H9 (cell line): ENCODE results near the gene ESPNL. TPM values are rescaled to one million over a fixed set of nuclear protein-coding genes. Genes with fewer than 3 reads are reported as not detected.

Source experiments
- DNase-seq: peaks from one replicate; pipeline ENCODE4 v3.0.0-alpha.2; 2017
- H2AFZ ChIP-seq: one replicate; pipeline ENCODE4 v1.6.1; 2013; ENCODE audit warnings: mild to moderate bottlenecking, low read length, control low read depth, moderate library complexity
- H2AK5ac ChIP-seq: 2 replicates; pipeline ENCODE4 v1.6.1; 2013; ENCODE audit warnings: low read length, control low read depth, mixed read lengths; ENCODE audit not compliant: insufficient read length
- H2BK120ac ChIP-seq: one replicate; pipeline ENCODE4 v1.6.1; 2013; ENCODE audit warnings: low read depth, mild to moderate bottlenecking, low read length, control low read depth, inconsistent platforms; ENCODE audit not compliant: poor library complexity, severe bottlenecking
- H2BK12ac ChIP-seq: 2 replicates; pipeline ENCODE4 v1.6.1; 2013; ENCODE audit warnings: low read length, control low read depth, mixed read lengths, low read depth; ENCODE audit not compliant: insufficient read length
- H2BK15ac ChIP-seq: 2 replicates; pipeline ENCODE4 v1.6.1; 2013; ENCODE audit warnings: low read depth, low read length, control low read depth
- H2BK20ac ChIP-seq: one replicate; pipeline ENCODE4 v1.6.1; 2013; ENCODE audit warnings: low read depth, mild to moderate bottlenecking, low read length, control low read depth, inconsistent platforms; ENCODE audit not compliant: poor library complexity, severe bottlenecking
- H2BK5ac ChIP-seq: 2 replicates; pipeline ENCODE4 v1.6.1; 2013; ENCODE audit warnings: low read length, control low read depth, mixed read lengths; ENCODE audit not compliant: insufficient read length
- H3K14ac ChIP-seq: 2 replicates; pipeline ENCODE4 v1.6.1; 2013; ENCODE audit warnings: low read length, control low read depth; ENCODE audit not compliant: insufficient read depth
- H3K18ac ChIP-seq: 2 replicates; pipeline ENCODE4 v1.6.1; 2013; ENCODE audit warnings: low read depth, mild to moderate bottlenecking, mixed read lengths, low read length, control low read depth; ENCODE audit not compliant: insufficient read length
- H3K23ac ChIP-seq: 2 replicates; pipeline ENCODE4 v1.6.1; 2013; ENCODE audit warnings: low read length, control low read depth, mixed read lengths, low read depth; ENCODE audit not compliant: insufficient read length
- H3K23me2 ChIP-seq: 2 replicates; pipeline ENCODE4 v1.6.1; 2013; ENCODE audit warnings: low read depth, mild to moderate bottlenecking, mixed read lengths, low read length, control low read depth; ENCODE audit not compliant: insufficient read length, poor library complexity, severe bottlenecking
- H3K27ac ChIP-seq: 2 replicates; pipeline ENCODE4 v1.5.1; 2013; ENCODE audit warnings: low read length, control low read depth, mixed read lengths, low read depth; ENCODE audit not compliant: insufficient read length
- H3K27me3 ChIP-seq: 2 replicates; pipeline ENCODE4 v1.6.1; 2013; ENCODE audit warnings: low read length, control low read depth, inconsistent platforms; ENCODE audit not compliant: insufficient read depth
- H3K4ac ChIP-seq: 2 replicates; pipeline ENCODE4 v1.6.1; 2013; ENCODE audit warnings: low read depth, mild to moderate bottlenecking, control low read depth, inconsistent platforms, low read length, moderate library complexity
- H3K4me1 ChIP-seq: 2 replicates; pipeline ENCODE4 v1.6.1; 2013; ENCODE audit warnings: low read length, control low read depth, inconsistent platforms; ENCODE audit not compliant: insufficient read depth
- H3K4me2 ChIP-seq: 2 replicates; pipeline ENCODE4 v1.6.1; 2013; ENCODE audit warnings: low read length, control low read depth, mixed read lengths; ENCODE audit not compliant: insufficient read length, insufficient read depth
- H3K56ac ChIP-seq: 2 replicates; pipeline ENCODE4 v1.6.1; 2013; ENCODE audit warnings: low read depth, mild to moderate bottlenecking, mixed read lengths, low read length, control low read depth; ENCODE audit not compliant: insufficient read length
- H3K79me1 ChIP-seq: 2 replicates; pipeline ENCODE4 v1.6.1; 2013; ENCODE audit warnings: low read depth, mild to moderate bottlenecking, moderate library complexity, low read length, control low read depth, inconsistent platforms; ENCODE audit not compliant: insufficient read depth, poor library complexity, severe bottlenecking
- H3K79me2 ChIP-seq: 2 replicates; pipeline ENCODE4 v1.6.1; 2013; ENCODE audit warnings: low read length, control low read depth, inconsistent platforms; ENCODE audit not compliant: insufficient read depth
- H3K9ac ChIP-seq: 2 replicates; pipeline ENCODE4 v1.6.1; 2013; ENCODE audit warnings: low read length, control low read depth, mixed read lengths; ENCODE audit not compliant: insufficient read length; ENCODE audit errors: extremely low read depth
- H3K9me3 ChIP-seq: one replicate; pipeline ENCODE4 v1.6.1; 2013; ENCODE audit warnings: low read depth, low read length, inconsistent platforms; ENCODE audit not compliant: control insufficient read depth
- H3T11ph ChIP-seq: one replicate; pipeline ENCODE4 v1.6.1; 2013; ENCODE audit warnings: mild to moderate bottlenecking, low read length, control low read depth, inconsistent platforms
- H4K20me1 ChIP-seq: one replicate; pipeline ENCODE4 v1.6.1; 2013; ENCODE audit not compliant: control insufficient read depth, insufficient read length, insufficient read depth
- H4K5ac ChIP-seq: 2 replicates; pipeline ENCODE4 v1.6.1; 2013; ENCODE audit warnings: low read depth, mild to moderate bottlenecking, mixed read lengths, low read length, control low read depth; ENCODE audit not compliant: insufficient read length
- H4K8ac ChIP-seq: replicated peaks from 2 replicates; pipeline ENCODE4 v1.6.1; 2013; ENCODE audit warnings: low read length, control low read depth, mixed read lengths, low read depth; ENCODE audit not compliant: insufficient read length
- H4K91ac ChIP-seq: 2 replicates; pipeline ENCODE4 v1.6.1; 2013; ENCODE audit warnings: low read depth, mild to moderate bottlenecking, moderate library complexity, mixed read lengths, low read length, control low read depth; ENCODE audit not compliant: insufficient read length
- H3K27ac Mint-ChIP-seq, 3 experiments: 2 replicates in 2 of 3; 3 replicates in 1 of 3; pipeline ENCODE4 v1.8.0; 2020 to 2021; ENCODE audit warnings: mixed read lengths in 3 of 3, mild to moderate bottlenecking in 1 of 3, moderate library complexity in 1 of 3
- H3K27me3 Mint-ChIP-seq: 2 replicates; pipeline ENCODE4 v1.8.0; 2021; ENCODE audit warnings: low read depth, mild to moderate bottlenecking, moderate library complexity, mixed read lengths
- H3K36me3 Mint-ChIP-seq, 3 experiments: 2 replicates in 2 of 3; 3 replicates in 1 of 3; pipeline ENCODE4 v1.8.0; 2020 to 2021; ENCODE audit warnings: low read depth in 3 of 3, mixed read lengths in 3 of 3; ENCODE audit not compliant: insufficient read depth in 1 of 3
- H3K4me1 Mint-ChIP-seq, 2 experiments: 2 replicates each; pipeline ENCODE4 v1.8.0; 2020; ENCODE audit warnings: mixed read lengths in 2 of 2
- H3K4me3 Mint-ChIP-seq, 2 experiments: 2 replicates in 1 of 2; 3 replicates in 1 of 2; pipeline ENCODE4 v1.8.0; 2020 to 2021; ENCODE audit warnings: mild to moderate bottlenecking in 2 of 2, mixed read lengths in 2 of 2, moderate library complexity in 1 of 2
- H3K9me3 Mint-ChIP-seq, 2 experiments: 2 replicates in 1 of 2; 3 replicates in 1 of 2; pipeline ENCODE4 v1.8.0; 2020; ENCODE audit warnings: mild to moderate bottlenecking in 2 of 2, mixed read lengths in 2 of 2, moderate library complexity in 1 of 2
- CTCF ChIP-seq: fragments of 200-600 bp; sonication (generic); conservative IDR thresholded peaks from 3 replicates; pipeline ENCODE4 v1.8.0; 2021; ENCODE audit warnings: antibody characterized with exemption, mild to moderate bottlenecking
- WGBS: extraction: QIAGEN DNeasy Blood & Tissue Kit; methylation state at CpG from one replicate; pipeline ENCODE4 v1.1.7; 2013; ENCODE audit warnings: missing lambda C conversion rate, low lambda C conversion rate, mixed read lengths; ENCODE audit not compliant: insufficient read length; ENCODE audit errors: extremely low coverage; 5-methylcytosine and 5-hydroxymethylcytosine counted together
- total RNA-seq: library from RNA; stranded (reverse); gene quantifications from 2 replicates; pipeline ENCODE4 v1.2.1, GENCODE V29; 2021

ESPNL gene
- total RNA-seq, 1 experiment from 2014 or later = 0.17 TPM

DNA sequence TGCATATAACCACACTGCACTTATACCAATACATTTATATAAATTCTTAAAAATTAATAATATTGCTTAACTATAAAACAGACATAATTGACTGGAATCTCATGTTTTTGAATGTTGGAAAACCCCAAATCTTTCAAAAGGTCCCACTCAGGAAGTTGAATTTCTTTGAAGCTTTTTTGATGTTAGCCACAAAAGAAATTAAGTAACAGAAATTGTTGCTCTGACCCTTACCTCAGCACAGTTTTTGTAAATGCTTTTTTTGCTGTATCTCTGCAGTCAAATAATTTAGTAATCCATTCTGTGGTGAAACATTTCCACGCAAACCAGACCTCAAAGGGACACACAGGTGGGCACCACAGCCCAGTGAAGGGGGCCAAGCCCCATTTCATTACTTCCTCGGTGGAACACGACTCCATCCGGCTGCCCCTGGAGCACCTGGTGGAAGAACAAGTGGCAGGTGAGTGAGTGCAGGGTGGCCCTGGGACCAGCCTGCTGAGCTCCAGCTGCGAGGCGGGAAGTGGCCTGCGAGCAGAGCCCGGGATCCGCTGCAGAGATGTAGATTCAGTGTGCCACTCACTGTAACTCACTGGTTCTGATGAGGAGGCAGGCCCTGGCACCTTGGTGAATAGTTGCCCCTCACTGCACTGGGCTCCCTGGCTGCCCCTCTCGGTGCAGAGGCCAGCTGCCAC is 31.0 kb upstream of the ESPNL start:
- no peak overlapping the region for H3K4me2 ChIP-seq
- H3K4me1 ChIP-seq = no peaks in the 10 kb centered on the region
- no peak overlapping the region for H2BK12ac ChIP-seq
- H4K91ac ChIP-seq = no peak overlapping the region
- H4K20me1 ChIP-seq = no peaks in the 10 kb centered on the region
- H3K36me3 Mint-ChIP-seq = peaks cover 69 to 88% (median 83%) of the 10 kb centered on the region in 3 experiments; a peak in 6 of 7 replicates
- H3K23ac ChIP-seq = no peak overlapping the region
- H3K9me3 Mint-ChIP-seq = no peaks in the 10 kb centered on the region
- H2AK5ac ChIP-seq = no peak overlapping the region
- H3K14ac ChIP-seq = no peak overlapping the region
- no peak overlapping the region for H3K9ac ChIP-seq
- H2BK5ac ChIP-seq = no peak overlapping the region
- H3T11ph ChIP-seq = no peak overlapping the region
- no peak overlapping the region for H2AFZ ChIP-seq
- H3K79me1 ChIP-seq = peaks cover 3% of the 10 kb centered on the region
- no peaks in the 10 kb centered on the region for H3K4me1 Mint-ChIP-seq
- H3K27me3 ChIP-seq = no peaks in the 10 kb centered on the region
- H3K27ac ChIP-seq = no peak overlapping the region
- no peaks in the 10 kb centered on the region for H3K27me3 Mint-ChIP-seq
- no peak overlapping the region for H3K56ac ChIP-seq
- no peaks in the 10 kb centered on the region for H3K9me3 ChIP-seq
- H2BK120ac ChIP-seq = no peak overlapping the region
- no peak overlapping the region for H3K18ac ChIP-seq
- H3K4me3 Mint-ChIP-seq = no peak overlapping the region
- H2BK15ac ChIP-seq = no peak overlapping the region
- no CpG with 5 or more reads among the region's 10 CpGs for WGBS
- no peak overlapping the region for H4K8ac ChIP-seq
- no peak overlapping the region for H2BK20ac ChIP-seq
- DNase-seq = no peak
- no peak overlapping the region for H4K5ac ChIP-seq
- H3K27ac Mint-ChIP-seq = no peak overlapping the region
- H3K4ac ChIP-seq = no peak overlapping the region
- H3K79me2 ChIP-seq = peaks cover 1% of the 10 kb centered on the region; the same call in 1 of the 2 replicates
- no peaks in the 10 kb centered on the region for H3K23me2 ChIP-seq
- no peak for TF ChIP-seq CTCF
